Fibroblast of lung (primary cell): ENCODE results near the gene RHOT2. TPM values are rescaled to one million over a fixed set of nuclear protein-coding genes. Genes with fewer than 3 reads are reported as not detected.
A peak's percentile ranks its signal among the peaks of the same experiment; 100 is the strongest.

Experiments
- DNase-seq, 2 donors: peaks; one replicate each; pipeline versions ENCODE4 v3.0.0 to v3.0.0-alpha.2; 2010; ENCODE audit warnings: low read depth in 2 of 2
- H2AFZ ChIP-seq: 2 replicates; pipeline ENCODE4 v1.5.1; 2012; ENCODE audit warnings: low read length, control low read depth, inconsistent platforms
- H3K27ac ChIP-seq: 2 replicates; pipeline ENCODE4 v1.5.1; 2011; ENCODE audit warnings: low read length, control low read depth; ENCODE audit not compliant: insufficient read depth
- H3K27me3 ChIP-seq: 2 replicates; pipeline ENCODE4 v1.5.1; 2011; ENCODE audit warnings: mild to moderate bottlenecking, low read length; ENCODE audit not compliant: control insufficient read depth, insufficient read depth
- H3K36me3 ChIP-seq: 2 replicates; pipeline ENCODE4 v1.5.1; 2011; ENCODE audit warnings: low read length; ENCODE audit not compliant: control insufficient read depth, insufficient read depth
- H3K4me1 ChIP-seq: 2 replicates; pipeline ENCODE4 v1.5.1; 2011; ENCODE audit warnings: low read length; ENCODE audit not compliant: control insufficient read depth, insufficient read depth; ENCODE audit errors: extremely low read depth
- H3K4me2 ChIP-seq: 2 replicates; pipeline ENCODE4 v1.5.1; 2011; ENCODE audit warnings: low read length, control low read depth; ENCODE audit not compliant: insufficient read depth; ENCODE audit errors: extremely low read depth
- H3K4me3 ChIP-seq, 4 experiments: fragments of 200-600 bp in 1 of 4; sonication (generic) in 1 of 4; replicated peaks in 1 of 4; 2 replicates each; pipeline ENCODE4 v1.5.1; 2011 to 2016; ENCODE audit warnings: low read length in 4 of 4, low read depth in 3 of 4, mild to moderate bottlenecking in 3 of 4, control low read depth in 2 of 4, inconsistent platforms in 1 of 4, mixed read lengths in 1 of 4; ENCODE audit not compliant: insufficient read depth in 1 of 4; ENCODE audit errors: control extremely low read depth in 1 of 4
- H3K79me2 ChIP-seq: 2 replicates; pipeline ENCODE4 v1.5.1; 2012; ENCODE audit warnings: mild to moderate bottlenecking, low read length, inconsistent platforms; ENCODE audit not compliant: control insufficient read depth, insufficient read depth
- H3K9ac ChIP-seq: 2 replicates; pipeline ENCODE4 v1.5.1; 2011; ENCODE audit warnings: mild to moderate bottlenecking, low read length, control low read depth; ENCODE audit not compliant: insufficient read depth
- H3K9me3 ChIP-seq: 2 replicates; pipeline ENCODE4 v1.5.1; 2012; ENCODE audit warnings: low read depth, low read length; ENCODE audit not compliant: control insufficient read depth, insufficient read depth
- H4K20me1 ChIP-seq: 2 replicates; pipeline ENCODE4 v1.5.1; 2011; ENCODE audit warnings: low read length; ENCODE audit not compliant: control insufficient read depth, insufficient read depth; ENCODE audit errors: extremely low read depth
- CTCF ChIP-seq, 2 donors: IDR thresholded peaks in 1 of 2; conservative IDR thresholded peaks in 1 of 2; 1 replicate in 1 of 2; 2 replicates in 1 of 2; pipeline ENCODE4 v1.5.1; 2011 to 2012; ENCODE audit warnings: low read length in 2 of 2, control low read depth in 1 of 2, inconsistent platforms in 1 of 2, low read depth in 1 of 2, mild to moderate bottlenecking in 1 of 2
- EZH2 ChIP-seq: IDR thresholded peaks from 2 replicates; pipeline ENCODE4 v1.5.1; 2012; ENCODE audit warnings: low read length, control low read depth, mild to moderate bottlenecking; ENCODE audit errors: missing control alignments
- polyA plus RNA-seq, 2 donors: library from polyadenylated mRNA; depleted of rRNA in 1 of 2; stranded (reverse) in 1 of 2; unstranded in 1 of 2; fragments of >200 nt; gene quantifications; 2 replicates each; pipeline ENCODE4 v1.2.1, GENCODE V29; 2011 to 2012; ENCODE audit warnings: missing spikeins in 1 of 2
- total RNA-seq: library from RNA; depleted of rRNA; stranded (reverse); fragments of >200 nt; gene quantifications from 2 replicates; pipeline ENCODE4 v1.2.1, GENCODE V29; 2014

The RHOT2 gene
- total and polyA plus RNA-seq, 2 donors (not counting 1 experiment from before 2014, with no cell fraction given): 29.6 to 35.4 TPM

- Histone ChIP-seq H3K4me2 (peak within 1 kb of the TSS; percentile 62), H3K9ac (peak within 1 kb of the TSS; percentile 40), H4K20me1 (no peaks in the 10 kb centered on the region), H3K9me3 (no peaks in the 10 kb centered on the region), H2AFZ (peak within 1 kb of the TSS; percentile 29), H3K27ac (peak within 1 kb of the TSS; percentile 69), H3K4me1 (peaks cover 18% of the 10 kb centered on the region), H3K79me2 (peaks cover 35% of the 10 kb centered on the region), H3K27me3 (no peaks in the 10 kb centered on the region), H3K4me3 (peak within 1 kb of the TSS; percentile 42 to 63 (median 52)), H3K36me3 (peaks cover 38% of the 10 kb centered on the region)
- TF ChIP-seq CTCF (conservative IDR thresholded peaks at IDR 0.05 in 1 of 2, IDR thresholded peaks at IDR 0.05 in 1 of 2; ENCODE audit: low read depth in 1 of 2, low read length in 2 of 2) (no peak), EZH2 (no peak)
- peak; percentile 94 for DNase-seq
These were observed 16.3 kb downstream of the RHOT2 start, which contains the start of gene JMJD8 for GRCh38 chr16:684071-684794. Gene JMJD8, minus strand, starts transcription at chr16:684334. Its CDS starts 15 bp downstream, at chr16:684319.

- no peak overlapping the region for H3K27ac ChIP-seq
These were observed 17.2 kb downstream of the RHOT2 start for GRCh38 chr16:684961-685696.

More at GRCh38 chr16:684961-685696, 17.2 kb downstream of the RHOT2 start:
- H2AFZ ChIP-seq: no peak overlapping the region
- TF ChIP-seq CTCF (conservative IDR thresholded peaks at IDR 0.05 in 1 of 2, IDR thresholded peaks at IDR 0.05 in 1 of 2; ENCODE audit: low read depth in 1 of 2, low read length in 2 of 2): no peak
- no peak for TF ChIP-seq EZH2
- no peak overlapping the region for H3K9ac ChIP-seq
- no peak overlapping the region for H3K4me3 ChIP-seq
- DNase-seq: no peak
- H3K4me1 ChIP-seq: peaks cover 21% of the 10 kb centered on the region
- no peaks in the 10 kb centered on the region for H3K27me3 ChIP-seq
- H3K79me2 ChIP-seq: peaks cover 38% of the 10 kb centered on the region
- H3K4me2 ChIP-seq: no peak overlapping the region
- H3K9me3 ChIP-seq: no peaks in the 10 kb centered on the region
- peaks cover 38% of the 10 kb centered on the region for H3K36me3 ChIP-seq
- H4K20me1 ChIP-seq: no peaks in the 10 kb centered on the region
